Heart left ventricle (tissue), 16 donors: ENCODE results near the gene APOOL. TPM values are rescaled to one million over a fixed set of nuclear protein-coding genes. Genes with fewer than 3 reads are reported as not detected.

Experiments
- ATAC-seq, 4 donors: fragments of 200-7000 bp; cut with Tn5 transposase; one replicate each; pipeline ENCODE4 v1.9.1; 2020 to 2022; ENCODE audit warnings: moderate library complexity in 4 of 4, mild to moderate bottlenecking in 3 of 4, moderate number of reproducible peaks in 1 of 4
- DNase-seq, 5 donors: peaks; one replicate each; pipeline ENCODE4 v3.0.0-alpha.2; 2020
- H3K27ac ChIP-seq, 12 donors: fragments of 200-600 bp; sonication (generic) in 4 of 12; one replicate each; pipeline versions ENCODE4 v1.5.0 to v1.8.0; 2016 to 2022; ENCODE audit warnings: mild to moderate bottlenecking in 2 of 12
- H3K27me3 ChIP-seq, 9 donors: fragments of 200-600 bp; sonication (generic) in 2 of 9; one replicate each; pipeline versions ENCODE4 v1.5.1 to v1.8.0; 2016 to 2022; ENCODE audit warnings: mild to moderate bottlenecking in 3 of 9
- H3K36me3 ChIP-seq, 9 donors: fragments of 200-600 bp; sonication (generic) in 2 of 9; one replicate each; pipeline versions ENCODE4 v1.5.0 to v1.8.0; 2018 to 2022; ENCODE audit warnings: mild to moderate bottlenecking in 2 of 9
- H3K4me1 ChIP-seq, 12 donors: fragments of 200-600 bp; sonication (generic) in 4 of 12; one replicate each; pipeline versions ENCODE4 v1.5.0 to v1.8.0; 2016 to 2022; ENCODE audit warnings: mild to moderate bottlenecking in 3 of 12
- H3K4me3 ChIP-seq, 12 donors: fragments of 200-600 bp; sonication (generic) in 4 of 12; one replicate each; pipeline versions ENCODE4 v1.5.0 to v1.8.0; 2017 to 2022; ENCODE audit warnings: mild to moderate bottlenecking in 9 of 12, moderate library complexity in 4 of 12
- H3K9me3 ChIP-seq, 12 donors: fragments of 200-600 bp; sonication (generic) in 4 of 12; one replicate each; pipeline versions ENCODE4 v1.5.0 to v1.8.0; 2016 to 2022; ENCODE audit warnings: mild to moderate bottlenecking in 1 of 12
- POLR2A ChIP-seq, 2 donors: fragments of 450-650 bp; IDR thresholded peaks; one replicate each; pipeline ENCODE4 v1.6.1; 2017; ENCODE audit warnings: antibody characterized with exemption in 2 of 2, mild to moderate bottlenecking in 2 of 2, moderate library complexity in 2 of 2
- WGBS, 4 donors: extraction: QIAGEN DNeasy Blood & Tissue Kit in 2 of 4; methylation state at CpG; one replicate each; pipeline versions ENCODE4 v1.1.5 to v1.1.7; 2013 to 2018; 5-methylcytosine and 5-hydroxymethylcytosine counted together
- intact Hi-C, 10 donors: fragments of 100-400 bp; cut with DNase I; formaldehyde crosslinking; loops; one replicate each; pipeline versions ENCODE4 v1.11.1 to v1.14.2; 2022
- polyA plus RNA-seq, 2 donors: library from polyadenylated mRNA; stranded (reverse); fragments of 200-250 nt; gene quantifications; one replicate each; pipeline ENCODE4 v1.2.3, GENCODE V29; 2013
- total RNA-seq, 9 donors: library from RNA; depleted of rRNA in 2 of 9; stranded (reverse); fragments of >200 nt in 2 of 9; fragmentation: NEBNext Ultra II Directional in 3 of 9; extraction: Animal tissue kit (Norgen Biotek cat#: 25700) in 3 of 9; gene quantifications; one replicate each; pipeline versions ENCODE4 v1.1.0 to v1.2.4, GENCODE V29; 2016 to 2023
- TF ChIP-seq, protein P1 (sequence below), 12 donors: fragments of 200-600 bp; sonication (generic) in 4 of 12; IDR thresholded peaks; one replicate each; pipeline versions ENCODE4 v1.5.0 to v1.8.0; 2018 to 2022; ENCODE audit warnings: antibody characterized with exemption in 12 of 12, mild to moderate bottlenecking in 5 of 12
- donor health status: ischemic (EF 13 %, LVEDD 7.1; RV severe dilation, severe dysfunction).
- donor health status: healthy with polysubstance abuse.
- donor health status: DM: no; HTN: yes; CAD: no.
- donor health status: DM: no; HTN: no; CAD: no.
- donor health status: ischemic (EF 25% LVEDD 6.9; RV normal size, moderate dysfunction).
- donor health status: ischemic (EF 25% LVEDD 5.7; RV mildly dilated, moderate dysfunction).
- donor health status: healthy.
- donor health status: DM: yes; HTN: yes; CAD: no.
- donor health status: ischemic (EF 35%, LVEDD 5.7; RV mildly dilated, moderate dysfunction).
- donor health status: nonischemic (EF 11% LVEDD 7.7; RV severe dilation, severe dysfunction).
- donor health status: DM: yes; HTN: yes; CAD: no.
- donor health status: PGD.
- donor health status: ischemic (EF 29% LVEDD 5.4; RV normal size, mild dysfunction).
- donor health status: nonischemic (EF 23%, LVEDD 6.1; RV moderate dilation, normal function).

Gene APOOL
- total and polyA plus RNA-seq, 11 donors, result 5.7 to 63.0 (median 47.8) TPM

GRCh38 chrX:85107407-85107806 lies 103.7 kb downstream of the APOOL start:
- H3K9me3 ChIP-seq, result no peaks in the 10 kb centered on the region
- no peak for DNase-seq
- TF ChIP-seq, protein P1, sequence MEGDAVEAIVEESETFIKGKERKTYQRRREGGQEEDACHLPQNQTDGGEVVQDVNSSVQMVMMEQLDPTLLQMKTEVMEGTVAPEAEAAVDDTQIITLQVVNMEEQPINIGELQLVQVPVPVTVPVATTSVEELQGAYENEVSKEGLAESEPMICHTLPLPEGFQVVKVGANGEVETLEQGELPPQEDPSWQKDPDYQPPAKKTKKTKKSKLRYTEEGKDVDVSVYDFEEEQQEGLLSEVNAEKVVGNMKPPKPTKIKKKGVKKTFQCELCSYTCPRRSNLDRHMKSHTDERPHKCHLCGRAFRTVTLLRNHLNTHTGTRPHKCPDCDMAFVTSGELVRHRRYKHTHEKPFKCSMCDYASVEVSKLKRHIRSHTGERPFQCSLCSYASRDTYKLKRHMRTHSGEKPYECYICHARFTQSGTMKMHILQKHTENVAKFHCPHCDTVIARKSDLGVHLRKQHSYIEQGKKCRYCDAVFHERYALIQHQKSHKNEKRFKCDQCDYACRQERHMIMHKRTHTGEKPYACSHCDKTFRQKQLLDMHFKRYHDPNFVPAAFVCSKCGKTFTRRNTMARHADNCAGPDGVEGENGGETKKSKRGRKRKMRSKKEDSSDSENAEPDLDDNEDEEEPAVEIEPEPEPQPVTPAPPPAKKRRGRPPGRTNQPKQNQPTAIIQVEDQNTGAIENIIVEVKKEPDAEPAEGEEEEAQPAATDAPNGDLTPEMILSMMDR (IDR thresholded peaks at IDR 0.05), result no peak
- no peak for TF ChIP-seq POLR2A (IDR thresholded peaks at IDR 0.05)
- H3K27ac ChIP-seq, result no peak overlapping the region
- H3K4me1 ChIP-seq, result no peaks in the 10 kb centered on the region
- intact Hi-C loops, result no loop called here
- no peak overlapping the region for H3K4me3 ChIP-seq
- 76 to 91% (median 87%) methylated on average over 4 of the region's 4 CpGs for WGBS, 4 donors
- peaks cover 0 to 4% (median 0%) of the 10 kb centered on the region in 9 donors for H3K27me3 ChIP-seq
- no peak for ATAC-seq
- H3K36me3 ChIP-seq, result no peaks in the 10 kb centered on the region

GRCh38 chrX:85108165-85108564 lies 104.5 kb downstream of the APOOL start:
- no peaks in the 10 kb centered on the region for H3K4me1 ChIP-seq
- TF ChIP-seq POLR2A (IDR thresholded peaks at IDR 0.05), result no peak
- TF ChIP-seq, protein P1 (IDR thresholded peaks at IDR 0.05), result no peak
- H3K9me3 ChIP-seq, result no peaks in the 10 kb centered on the region
- DNase-seq (no peak), ATAC-seq (no peak)
- H3K27me3 ChIP-seq, result peaks cover 0 to 4% (median 0%) of the 10 kb centered on the region in 9 donors
- whole genome bisulfite sequencing, 4 donors, result 84 to 96% (median 95%) methylated on average over 2 of the region's 2 CpGs
- H3K27ac ChIP-seq, result no peak overlapping the region
- intact Hi-C loops, result no loop called here
- H3K36me3 ChIP-seq, result no peaks in the 10 kb centered on the region
- no peak overlapping the region for H3K4me3 ChIP-seq

DNA sequence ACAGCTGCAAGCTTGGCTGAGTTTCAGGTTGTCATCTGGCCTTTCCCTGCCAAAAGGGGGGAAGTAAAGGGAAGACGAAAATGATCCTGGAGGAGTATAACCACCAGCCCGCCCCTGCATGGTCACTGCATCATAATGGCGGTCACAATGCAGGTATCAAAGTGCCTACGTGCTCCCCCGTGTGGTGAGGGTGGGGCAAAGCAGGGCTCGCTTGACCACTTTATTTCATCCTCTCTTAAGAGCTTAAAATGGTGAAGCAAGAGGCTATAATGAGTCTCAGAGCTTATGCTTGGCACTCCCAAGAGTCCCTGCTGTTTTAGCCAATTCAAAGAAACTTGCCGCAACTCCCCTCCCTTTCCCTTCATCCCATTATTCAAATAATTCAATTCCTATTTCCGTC lies 105.6 kb downstream of the APOOL start:
- TF ChIP-seq, protein P1 (IDR thresholded peaks at IDR 0.05), result peak in 7 of 12 donors; percentile 10 to 44 (median 14)
- no peak for TF ChIP-seq POLR2A (IDR thresholded peaks at IDR 0.05)
- no peaks in the 10 kb centered on the region for H3K36me3 ChIP-seq
- WGBS, 4 donors, result 54 to 70% (median 59%) methylated on average over 8 of the region's 8 CpGs
- no peak for ATAC-seq
- H3K27me3 ChIP-seq, result peaks cover 0 to 4% (median 0%) of the 10 kb centered on the region in 9 donors
- no peak overlapping the region for H3K27ac ChIP-seq
- H3K4me3 ChIP-seq, result no peak overlapping the region
- intact Hi-C loops, result no loop called here
- no peaks in the 10 kb centered on the region for H3K9me3 ChIP-seq
- no peak for DNase-seq
- H3K4me1 ChIP-seq, result no peaks in the 10 kb centered on the region

- DNase-seq (no peak), ATAC-seq (no peak)
- H3K4me1 ChIP-seq, result no peaks in the 10 kb centered on the region
- H3K36me3 ChIP-seq, result no peaks in the 10 kb centered on the region
- H3K9me3 ChIP-seq, result no peaks in the 10 kb centered on the region
- WGBS, 4 donors, result 24 to 35% (median 34%) methylated on average over 2 of the region's 2 CpGs
- no peak overlapping the region for H3K27ac ChIP-seq
- intact Hi-C loops, result loop anchor here (5.0 kb wide), 3 partner anchors 431 to 441 kb away; no protein-coding TSS in a partner anchor
- no peaks in the 10 kb centered on the region for H3K27me3 ChIP-seq
- H3K4me3 ChIP-seq, result no peak overlapping the region
- TF ChIP-seq POLR2A (IDR thresholded peaks at IDR 0.05), result no peak
- TF ChIP-seq, protein P1 (IDR thresholded peaks at IDR 0.05), result peak; percentile 32 to 71 (median 60)
Observed at GRCh38 chrX:85111347-85111746, 107.7 kb downstream of the APOOL start.
